HG02610 (cell line): Measurements from ENCODE around the gene SASH1.

Source experiments
- ATAC-seq: cut with Tn5 transposase; IDR thresholded peaks from one replicate; pipeline ENCODE4 v1.9.1; 2021; ENCODE audit warnings: mild to moderate bottlenecking, moderate library complexity; ENCODE audit not compliant: unreplicated experiment

The SASH1 gene

GRCh38 chr6:148516617-148517016 lies 174.0 kb downstream of the SASH1 start:
- no peak for ATAC-seq

- no peak for ATAC-seq
Measured at GRCh38 chr6:148517470-148517869, 174.8 kb downstream of the SASH1 start.

- ATAC-seq: no peak
Measured at GRCh38 chr6:148518511-148519156, 176.0 kb downstream of the SASH1 start.

GRCh38 chr6:148520109-148520841 lies 177.6 kb downstream of the SASH1 start:
- peak; percentile 91 for ATAC-seq

- ATAC-seq: no peak
Measured at GRCh38 chr6:148521158-148521557, 178.5 kb downstream of the SASH1 start.

- ATAC-seq: no peak
Measured at GRCh38 chr6:148521586-148521985, 178.9 kb downstream of the SASH1 start.

- ATAC-seq: no peak
Measured at GRCh38 chr6:148523048-148523447, 180.4 kb downstream of the SASH1 start.

GRCh38 chr6:148523551-148523950 lies 180.9 kb downstream of the SASH1 start:
- no peak for ATAC-seq

GRCh38 chr6:148524471-148524882 lies 181.8 kb downstream of the SASH1 start:
- ATAC-seq: no peak

- ATAC-seq: no peak
Measured at GRCh38 chr6:148524976-148525375, 182.3 kb downstream of the SASH1 start.

GRCh38 chr6:148525453-148525852 lies 182.8 kb downstream of the SASH1 start:
- ATAC-seq: no peak

GRCh38 chr6:148526145-148526544 lies 183.5 kb downstream of the SASH1 start:
- no peak for ATAC-seq

- no peak for ATAC-seq
Measured at GRCh38 chr6:148528292-148528691, 185.7 kb downstream of the SASH1 start.

GRCh38 chr6:148529010-148529409 lies 186.4 kb downstream of the SASH1 start:
- ATAC-seq: no peak

GRCh38 chr6:148530394-148530953 lies 187.8 kb downstream of the SASH1 start:
- peak; percentile 90 for ATAC-seq

- ATAC-seq: no peak
Measured at GRCh38 chr6:148530976-148531375, 188.3 kb downstream of the SASH1 start.

- ATAC-seq: no peak
Measured at GRCh38 chr6:148532698-148533097, 190.1 kb downstream of the SASH1 start.

- no peak for ATAC-seq
Measured at GRCh38 chr6:148533309-148534107, 190.9 kb downstream of the SASH1 start.

- no peak for ATAC-seq
Measured at GRCh38 chr6:148534871-148535270, 192.2 kb downstream of the SASH1 start.

GRCh38 chr6:148535381-148535780 lies 192.7 kb downstream of the SASH1 start:
- no peak for ATAC-seq

GRCh38 chr6:148535976-148536375 lies 193.3 kb downstream of the SASH1 start:
- ATAC-seq: no peak
